ENCODE data around the gene WFDC10A. TPM values are rescaled to one million over a fixed set of nuclear protein-coding genes. Genes with fewer than 3 reads are reported as not detected.

The WFDC10A gene
- total and polyA plus RNA-seq, 4 donors, result not detected

- no peak overlapping the region for H3K27ac ChIP-seq (ENCODE audit: low read depth, low read length)
- H3K27me3 ChIP-seq (ENCODE audit: control insufficient read depth, insufficient read depth, low read length), result no peaks in the 10 kb centered on the region
- WGBS (ENCODE audit: insufficient coverage), result no CpG with 5 or more reads among the region's 1 CpG
- H3K36me3 ChIP-seq (ENCODE audit: control insufficient read depth, insufficient read depth, low read length), result no peaks in the 10 kb centered on the region
- no peaks in the 10 kb centered on the region for H3K4me1 ChIP-seq (ENCODE audit: control insufficient read depth, insufficient read depth, low read length)
- no peak overlapping the region for H3K4me3 ChIP-seq (ENCODE audit: low read depth, low read length)
- DNase-seq (ENCODE audit: low read depth in 4 of 6, low spot score in 6 of 6), result no peak
- peaks cover 3% of the 10 kb centered on the region for H3K9me3 ChIP-seq (ENCODE audit: control insufficient read depth, insufficient read depth, low read length)
Measured at GRCh38 chr20:45607810-45608209, 21.7 kb upstream of the WFDC10A start.

DNA sequence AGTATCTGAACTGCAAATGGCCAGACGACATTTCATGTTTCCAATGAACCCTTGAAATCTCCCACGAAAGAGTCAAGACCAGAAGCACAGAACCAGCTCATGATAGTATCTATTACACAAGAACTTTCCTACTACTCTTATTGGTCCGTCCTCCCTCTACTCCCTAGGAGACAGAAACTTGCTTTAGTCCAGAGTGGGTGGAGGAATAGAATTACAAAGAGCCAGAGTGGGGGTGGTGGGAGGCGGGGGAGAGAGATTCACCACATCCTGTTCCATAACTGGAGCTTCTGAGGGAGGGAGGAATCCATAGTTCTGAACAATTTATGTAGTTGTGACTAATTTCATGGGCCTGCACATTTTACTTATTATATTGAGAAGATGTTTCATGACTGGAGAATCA, 18.5 kb upstream of the WFDC10A start:
- no peak for DNase-seq (ENCODE audit: low read depth in 4 of 6, low spot score in 6 of 6)
- Histone ChIP-seq H3K4me3 (ENCODE audit: low read depth, low read length) (no peak overlapping the region), H3K27ac (ENCODE audit: low read depth, low read length) (no peak overlapping the region), H3K9me3 (ENCODE audit: control insufficient read depth, insufficient read depth, low read length) (no peaks in the 10 kb centered on the region), H3K27me3 (ENCODE audit: control insufficient read depth, insufficient read depth, low read length) (no peaks in the 10 kb centered on the region), H3K36me3 (ENCODE audit: control insufficient read depth, insufficient read depth, low read length) (no peaks in the 10 kb centered on the region), H3K4me1 (ENCODE audit: control insufficient read depth, insufficient read depth, low read length) (no peaks in the 10 kb centered on the region)
- WGBS (ENCODE audit: insufficient coverage), result 93% methylated on average over 2 of the region's 4 CpGs

DNA sequence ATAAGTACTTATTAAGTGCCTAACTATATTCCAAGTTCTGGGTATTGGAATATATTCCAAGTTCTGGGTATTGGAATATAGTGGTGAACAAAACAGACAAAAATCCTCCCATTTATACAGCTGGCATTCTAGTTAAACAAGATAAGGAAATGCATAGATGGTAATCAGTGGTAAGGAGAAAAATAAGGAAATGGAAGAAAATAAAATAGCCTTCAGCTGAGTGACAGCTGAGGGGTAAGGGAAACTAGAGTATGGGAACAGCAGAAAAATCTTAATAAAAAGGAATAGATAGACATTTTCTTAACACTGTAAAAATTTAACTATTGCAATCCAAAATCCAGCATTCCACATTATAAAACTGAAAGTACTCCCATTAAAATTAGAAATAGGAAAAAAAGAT, 17.2 kb upstream of the WFDC10A start:
- no peak overlapping the region for H3K27ac ChIP-seq (ENCODE audit: low read depth, low read length)
- H3K9me3 ChIP-seq (ENCODE audit: control insufficient read depth, insufficient read depth, low read length), result no peaks in the 10 kb centered on the region
- no peaks in the 10 kb centered on the region for H3K27me3 ChIP-seq (ENCODE audit: control insufficient read depth, insufficient read depth, low read length)
- DNase-seq (ENCODE audit: low read depth in 4 of 6, low spot score in 6 of 6), result no peak
- no peaks in the 10 kb centered on the region for H3K36me3 ChIP-seq (ENCODE audit: control insufficient read depth, insufficient read depth, low read length)
- no peak overlapping the region for H3K4me3 ChIP-seq (ENCODE audit: low read depth, low read length)
- H3K4me1 ChIP-seq (ENCODE audit: control insufficient read depth, insufficient read depth, low read length), result no peaks in the 10 kb centered on the region

DNA sequence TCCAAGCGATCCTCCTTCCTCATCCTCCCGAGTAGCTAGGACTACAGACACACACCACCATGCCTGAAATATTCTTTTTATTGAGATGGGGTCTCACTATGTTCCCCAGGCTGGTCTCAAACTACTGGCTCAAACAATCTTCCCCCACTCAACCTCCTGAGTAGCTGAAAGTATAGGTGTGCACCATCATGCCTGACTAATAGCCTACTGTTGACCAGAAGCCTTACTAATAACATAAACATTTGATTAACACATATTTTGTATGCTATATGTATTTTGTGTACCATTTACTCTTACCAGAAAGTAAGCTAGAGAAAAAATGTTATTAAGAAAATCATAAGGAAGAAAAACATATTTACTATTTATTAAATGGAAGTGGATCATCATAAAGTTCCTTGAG, 11.9 kb upstream of the WFDC10A start:
- no peaks in the 10 kb centered on the region for H3K27me3 ChIP-seq (ENCODE audit: control insufficient read depth, insufficient read depth, low read length)
- H3K27ac ChIP-seq (ENCODE audit: low read depth, low read length), result no peak overlapping the region
- no peaks in the 10 kb centered on the region for H3K4me1 ChIP-seq (ENCODE audit: control insufficient read depth, insufficient read depth, low read length)
- H3K4me3 ChIP-seq (ENCODE audit: low read depth, low read length), result no peak overlapping the region
- DNase-seq (ENCODE audit: low read depth in 4 of 6, low spot score in 6 of 6), result no peak
- WGBS (ENCODE audit: insufficient coverage), result no CpG with 5 or more reads among the region's 2 CpGs
- no peaks in the 10 kb centered on the region for H3K36me3 ChIP-seq (ENCODE audit: control insufficient read depth, insufficient read depth, low read length)
- H3K9me3 ChIP-seq (ENCODE audit: control insufficient read depth, insufficient read depth, low read length), result no peaks in the 10 kb centered on the region

GRCh38 chr20:45621593-45621992, 7.9 kb upstream of the WFDC10A start:
- Histone ChIP-seq H3K27ac (ENCODE audit: low read depth, low read length) (no peak overlapping the region), H3K4me1 (ENCODE audit: control insufficient read depth, insufficient read depth, low read length) (no peaks in the 10 kb centered on the region), H3K9me3 (ENCODE audit: control insufficient read depth, insufficient read depth, low read length) (no peaks in the 10 kb centered on the region), H3K4me3 (ENCODE audit: low read depth, low read length) (no peak overlapping the region), H3K36me3 (ENCODE audit: control insufficient read depth, insufficient read depth, low read length) (no peaks in the 10 kb centered on the region), H3K27me3 (ENCODE audit: control insufficient read depth, insufficient read depth, low read length) (no peaks in the 10 kb centered on the region)
- DNase-seq (ENCODE audit: low read depth in 4 of 6, low spot score in 6 of 6), result no peak
- WGBS (ENCODE audit: insufficient coverage), result 100% methylated on average over 1 of the region's 2 CpGs

DNA sequence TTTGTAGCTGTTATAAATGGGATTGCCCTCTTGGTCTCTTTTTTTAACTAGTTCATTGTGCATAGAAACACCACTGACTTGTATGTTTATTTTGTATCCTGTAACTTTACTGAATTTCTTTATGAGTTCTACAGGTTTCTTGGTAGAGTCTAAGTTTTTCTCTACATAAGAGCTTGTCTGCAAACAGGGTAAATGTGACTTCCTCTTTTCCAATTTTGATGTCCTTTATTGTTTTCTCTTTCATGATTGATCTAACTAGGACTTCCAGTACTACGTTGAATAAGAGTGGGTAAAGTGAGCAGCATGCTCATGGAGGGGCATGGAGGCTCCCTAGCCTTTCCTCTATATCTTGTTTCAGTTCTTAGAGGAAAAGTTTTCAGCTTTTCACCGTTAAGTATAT, 3.0 kb upstream of the WFDC10A start:
- Histone ChIP-seq H3K27ac (ENCODE audit: low read depth, low read length) (no peak overlapping the region), H3K9me3 (ENCODE audit: control insufficient read depth, insufficient read depth, low read length) (no peaks in the 10 kb centered on the region), H3K4me1 (ENCODE audit: control insufficient read depth, insufficient read depth, low read length) (no peaks in the 10 kb centered on the region), H3K27me3 (ENCODE audit: control insufficient read depth, insufficient read depth, low read length) (peaks cover 3% of the 10 kb centered on the region), H3K36me3 (ENCODE audit: control insufficient read depth, insufficient read depth, low read length) (no peaks in the 10 kb centered on the region), H3K4me3 (ENCODE audit: low read depth, low read length) (no peak overlapping the region)
- WGBS (ENCODE audit: insufficient coverage), result no CpG with 5 or more reads among the region's 2 CpGs
- DNase-seq (ENCODE audit: low read depth in 4 of 6, low spot score in 6 of 6), result no peak

DNA sequence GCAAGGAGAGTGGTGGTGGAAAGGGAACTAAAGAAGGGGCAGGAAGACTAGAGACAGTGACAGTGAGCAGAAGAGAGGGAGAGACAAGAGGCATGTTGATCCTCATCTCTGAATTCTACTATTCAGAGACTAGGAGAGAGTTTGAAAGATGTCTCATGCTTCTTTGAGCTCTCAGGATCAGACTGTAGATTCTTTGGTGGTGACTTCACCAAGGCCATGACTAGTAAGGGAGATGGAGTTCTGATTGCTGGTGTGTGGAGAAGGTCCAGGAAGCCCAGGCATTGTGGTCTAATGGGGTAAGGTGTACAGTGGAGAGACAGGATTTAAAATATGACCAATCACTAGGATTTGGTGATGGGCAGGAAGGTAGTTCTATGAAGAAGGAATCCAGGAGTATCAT, 832 bp downstream of the WFDC10A start:
- no peak overlapping the region for H3K27ac ChIP-seq (ENCODE audit: low read depth, low read length)
- H3K4me3 ChIP-seq (ENCODE audit: low read depth, low read length), result no peak overlapping the region
- H3K36me3 ChIP-seq (ENCODE audit: control insufficient read depth, insufficient read depth, low read length), result no peaks in the 10 kb centered on the region
- H3K9me3 ChIP-seq (ENCODE audit: control insufficient read depth, insufficient read depth, low read length), result no peaks in the 10 kb centered on the region
- no peak for DNase-seq (ENCODE audit: low read depth in 4 of 6, low spot score in 6 of 6)
- H3K27me3 ChIP-seq (ENCODE audit: control insufficient read depth, insufficient read depth, low read length), result peaks cover 3% of the 10 kb centered on the region
- no peaks in the 10 kb centered on the region for H3K4me1 ChIP-seq (ENCODE audit: control insufficient read depth, insufficient read depth, low read length)

- H3K4me3 ChIP-seq (ENCODE audit: low read depth, low read length), result no peak within 1 kb of the TSS
- 78% methylated on average over 3 of the region's 4 CpGs for WGBS (ENCODE audit: insufficient coverage)
Measured at GRCh38 chr20:45631184-45631583, 1.6 kb downstream of the WFDC10A start, which contains the start of gene WFDC9. TSS of gene WFDC9 (minus strand) at chr20:45631284. CDS start at chr20:45610181, 21,103 bp downstream.

GRCh38 chr20:45636513-45636912, 7.0 kb downstream of the WFDC10A start:
- no peaks in the 10 kb centered on the region for H3K36me3 ChIP-seq (ENCODE audit: control insufficient read depth, insufficient read depth, low read length)
- no peaks in the 10 kb centered on the region for H3K4me1 ChIP-seq (ENCODE audit: control insufficient read depth, insufficient read depth, low read length)
- H3K27me3 ChIP-seq (ENCODE audit: control insufficient read depth, insufficient read depth, low read length), result no peaks in the 10 kb centered on the region
- H3K27ac ChIP-seq (ENCODE audit: low read depth, low read length), result no peak overlapping the region
- H3K4me3 ChIP-seq (ENCODE audit: low read depth, low read length), result no peak overlapping the region
- 82% methylated on average over 1 of the region's 1 CpG for WGBS (ENCODE audit: insufficient coverage)
- DNase-seq (ENCODE audit: low read depth in 4 of 6, low spot score in 6 of 6), result no peak
- no peaks in the 10 kb centered on the region for H3K9me3 ChIP-seq (ENCODE audit: control insufficient read depth, insufficient read depth, low read length)

More at GRCh38 chr20:45631184-45631583, 1.6 kb downstream of the WFDC10A start, which contains the start of gene WFDC9:
- no peaks in the 10 kb centered on the region for H3K9me3 ChIP-seq (ENCODE audit: control insufficient read depth, insufficient read depth, low read length)
- peaks cover 3% of the 10 kb centered on the region for H3K27me3 ChIP-seq (ENCODE audit: control insufficient read depth, insufficient read depth, low read length)
- no peaks in the 10 kb centered on the region for H3K36me3 ChIP-seq (ENCODE audit: control insufficient read depth, insufficient read depth, low read length)
- DNase-seq (ENCODE audit: low read depth in 4 of 6, low spot score in 6 of 6), result no peak
- H3K4me1 ChIP-seq (ENCODE audit: control insufficient read depth, insufficient read depth, low read length), result no peaks in the 10 kb centered on the region
- H3K27ac ChIP-seq (ENCODE audit: low read depth, low read length), result no peak within 1 kb of the TSS

DNA sequence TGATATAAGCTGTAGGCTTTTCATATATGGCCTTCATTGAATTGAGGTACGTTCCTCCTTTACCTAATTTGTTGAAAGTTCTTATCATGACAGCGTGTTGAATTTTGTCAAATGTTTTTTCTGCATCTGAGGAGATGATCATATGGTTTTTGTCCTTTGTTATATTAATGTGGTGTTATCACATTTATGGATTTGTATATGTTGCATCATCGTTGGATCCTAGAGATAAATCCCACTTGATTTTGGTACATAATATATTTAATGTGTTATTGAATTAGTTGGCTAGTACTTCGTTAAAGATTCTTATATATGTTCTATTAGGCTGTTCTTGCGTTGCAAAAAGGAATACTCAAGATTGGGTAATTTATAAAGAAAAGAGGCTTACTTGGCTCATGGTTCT, 10.1 kb downstream of the WFDC10A start:
- Histone ChIP-seq H3K27me3 (ENCODE audit: control insufficient read depth, insufficient read depth, low read length) (no peaks in the 10 kb centered on the region), H3K27ac (ENCODE audit: low read depth, low read length) (no peak overlapping the region), H3K36me3 (ENCODE audit: control insufficient read depth, insufficient read depth, low read length) (no peaks in the 10 kb centered on the region), H3K4me3 (ENCODE audit: low read depth, low read length) (no peak overlapping the region), H3K4me1 (ENCODE audit: control insufficient read depth, insufficient read depth, low read length) (no peaks in the 10 kb centered on the region), H3K9me3 (ENCODE audit: control insufficient read depth, insufficient read depth, low read length) (no peaks in the 10 kb centered on the region)
- DNase-seq (ENCODE audit: low read depth in 4 of 6, low spot score in 6 of 6), result no peak
- WGBS (ENCODE audit: insufficient coverage), result 100% methylated on average over 2 of the region's 5 CpGs
